Measurements from ENCODE around the gene SPP1.

DNA sequence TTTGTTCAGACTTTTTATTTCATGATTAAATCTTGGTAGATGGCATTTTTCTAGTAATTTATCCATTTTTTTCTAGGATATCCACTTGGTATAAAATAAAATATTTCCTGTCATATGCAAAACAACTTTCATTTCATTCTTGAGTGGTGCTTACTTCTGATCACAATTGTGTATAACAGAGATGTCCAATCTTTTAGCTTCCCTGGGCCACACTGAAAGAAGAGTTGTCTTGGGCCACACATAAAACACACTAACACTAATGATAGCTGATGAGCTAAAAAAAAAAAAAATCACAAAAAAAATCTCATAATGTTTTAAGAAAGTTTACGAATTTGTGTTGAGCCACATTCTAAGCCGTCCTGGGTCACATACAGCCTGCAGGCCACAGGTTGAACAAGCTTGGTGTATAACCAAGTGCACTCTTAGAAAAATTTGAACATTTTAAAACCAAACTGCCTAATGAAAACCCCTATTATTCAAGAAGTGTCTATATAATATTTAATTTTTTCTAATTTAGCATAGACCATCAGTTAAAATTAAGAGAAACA lies 41.3 kb upstream of the SPP1 start:
- TF ChIP-seq CTCF (IDR thresholded peaks at IDR 0.05) (no peak), POLR2A (IDR thresholded peaks at IDR 0.05) (no peak), EP300 (IDR thresholded peaks at IDR 0.05) (no peak)
